AG10803 (cell line): Measurements from ENCODE around the gene INTS7.

Experiments
- DNase-seq: peaks from one replicate; pipeline ENCODE4 v3.0.0; 2010; ENCODE audit warnings: low read depth
- H3K4me3 ChIP-seq: 2 replicates; pipeline ENCODE4 v1.5.1; 2011; ENCODE audit warnings: mild to moderate bottlenecking, low read length, control low read depth
- TF ChIP-seq, protein P1 (sequence below): conservative IDR thresholded peaks from 2 replicates; pipeline ENCODE4 v1.5.1; 2011; ENCODE audit warnings: mild to moderate bottlenecking, low read length, control low read depth, inconsistent platforms

INTS7 gene

DNA sequence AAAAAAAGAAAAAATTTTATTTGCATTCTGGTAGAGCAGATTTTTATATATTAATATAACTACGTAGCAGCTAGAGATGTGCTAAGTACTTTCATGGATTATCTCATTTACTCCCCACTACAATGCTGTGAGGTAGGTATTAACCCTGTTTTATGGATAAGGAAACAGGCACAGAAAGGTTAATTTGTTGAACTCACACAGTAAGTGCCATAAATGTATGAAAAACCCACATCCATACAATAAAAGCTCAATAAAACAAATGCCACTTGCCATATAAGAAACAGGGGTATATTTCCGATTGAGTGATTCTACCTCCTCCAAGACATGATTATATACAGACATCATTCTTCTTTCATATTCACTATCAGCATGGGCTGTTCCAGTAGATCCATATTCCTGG lies 83.1 kb downstream of the INTS7 start:
- TF ChIP-seq, protein P1, sequence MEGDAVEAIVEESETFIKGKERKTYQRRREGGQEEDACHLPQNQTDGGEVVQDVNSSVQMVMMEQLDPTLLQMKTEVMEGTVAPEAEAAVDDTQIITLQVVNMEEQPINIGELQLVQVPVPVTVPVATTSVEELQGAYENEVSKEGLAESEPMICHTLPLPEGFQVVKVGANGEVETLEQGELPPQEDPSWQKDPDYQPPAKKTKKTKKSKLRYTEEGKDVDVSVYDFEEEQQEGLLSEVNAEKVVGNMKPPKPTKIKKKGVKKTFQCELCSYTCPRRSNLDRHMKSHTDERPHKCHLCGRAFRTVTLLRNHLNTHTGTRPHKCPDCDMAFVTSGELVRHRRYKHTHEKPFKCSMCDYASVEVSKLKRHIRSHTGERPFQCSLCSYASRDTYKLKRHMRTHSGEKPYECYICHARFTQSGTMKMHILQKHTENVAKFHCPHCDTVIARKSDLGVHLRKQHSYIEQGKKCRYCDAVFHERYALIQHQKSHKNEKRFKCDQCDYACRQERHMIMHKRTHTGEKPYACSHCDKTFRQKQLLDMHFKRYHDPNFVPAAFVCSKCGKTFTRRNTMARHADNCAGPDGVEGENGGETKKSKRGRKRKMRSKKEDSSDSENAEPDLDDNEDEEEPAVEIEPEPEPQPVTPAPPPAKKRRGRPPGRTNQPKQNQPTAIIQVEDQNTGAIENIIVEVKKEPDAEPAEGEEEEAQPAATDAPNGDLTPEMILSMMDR, result no peak
- H3K4me3 ChIP-seq, result no peak overlapping the region

DNA sequence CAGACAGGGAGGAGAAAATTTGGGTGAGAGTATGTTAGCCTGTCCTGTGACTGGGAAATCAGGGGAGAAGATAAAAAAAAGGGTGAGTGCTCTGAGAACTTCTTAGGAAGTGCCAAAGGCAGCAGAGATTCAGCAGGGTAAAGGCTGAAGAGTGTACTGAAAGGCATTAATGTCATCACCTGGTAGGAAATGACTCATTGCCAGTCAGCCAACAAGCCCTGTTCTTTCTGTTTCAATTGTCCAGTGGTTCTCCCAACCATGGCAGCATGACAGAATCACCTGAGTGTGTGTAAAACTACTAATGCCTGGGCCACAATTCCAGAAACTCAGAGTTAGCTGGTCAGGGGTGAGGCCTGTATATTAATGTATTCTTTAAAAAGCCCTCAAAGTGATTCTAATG lies 83.5 kb downstream of the INTS7 start:
- peak; percentile 25 for DNase-seq
- TF ChIP-seq, protein P1, result no peak
- no peak overlapping the region for H3K4me3 ChIP-seq

More for the DNA sequence above, 83.1 kb downstream of the INTS7 start:
- DNase-seq, result no peak

DNA sequence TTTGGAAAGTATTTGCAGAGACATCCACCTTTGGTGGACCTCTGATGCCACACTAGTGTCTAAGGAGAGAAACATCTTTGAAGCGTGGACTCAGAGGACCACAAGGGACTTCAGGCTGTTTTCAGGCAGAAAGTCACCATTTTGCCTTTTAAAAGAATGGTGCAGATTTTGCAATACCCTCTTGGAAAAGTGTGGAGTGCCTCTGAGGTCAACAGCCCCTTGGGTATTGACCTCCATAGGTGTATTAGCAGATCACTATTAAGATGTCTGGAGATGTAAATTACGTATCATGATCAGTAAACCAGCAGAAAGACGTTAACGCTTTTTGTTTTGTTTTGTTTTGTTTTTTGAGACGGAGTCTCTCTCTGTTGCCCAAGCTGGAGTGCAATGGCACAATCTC lies 87.0 kb downstream of the INTS7 start:
- H3K4me3 ChIP-seq, result no peak overlapping the region
- TF ChIP-seq, protein P1, result no peak
- DNase-seq, result no peak

DNA sequence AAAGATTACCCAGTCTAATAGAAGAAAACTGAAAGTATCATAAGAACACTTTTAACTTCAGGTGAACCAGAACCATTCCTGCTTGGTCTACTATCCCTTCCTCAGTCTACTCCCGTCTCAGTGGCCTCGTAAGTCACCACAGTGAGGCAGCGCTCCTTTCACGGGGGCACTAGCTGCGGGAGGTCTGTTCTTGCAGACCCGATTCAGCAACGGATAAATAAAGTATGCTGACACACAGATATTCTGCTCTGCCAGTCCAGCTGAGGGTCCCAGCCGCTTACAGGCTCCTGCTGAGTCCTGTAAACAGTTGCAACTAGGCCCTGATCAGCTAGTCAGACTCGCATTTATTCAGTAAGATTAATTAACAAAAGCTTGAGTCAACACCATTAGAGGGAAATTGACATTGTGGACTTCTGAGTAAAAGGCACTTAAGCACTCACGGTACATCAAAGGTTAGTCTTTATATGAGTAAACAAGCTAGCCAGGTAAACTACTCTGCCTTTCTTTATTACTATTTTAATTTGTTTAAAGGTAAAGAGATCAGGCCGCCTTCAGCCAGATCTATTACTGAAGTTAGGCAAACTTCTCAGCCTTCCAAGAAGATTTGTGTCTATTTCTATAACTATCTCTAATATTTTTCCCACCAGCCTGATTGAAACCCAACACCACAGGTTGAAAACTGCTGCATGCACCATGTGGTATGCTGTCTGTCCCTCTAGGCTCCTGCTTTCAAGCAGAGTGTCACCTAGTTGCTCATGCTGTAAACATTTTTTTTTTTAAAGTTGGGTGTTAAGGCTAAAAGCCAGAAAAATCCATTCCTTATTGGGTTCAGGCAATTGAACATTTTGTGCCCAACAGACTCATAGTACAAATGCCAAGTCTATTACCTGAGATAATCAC lies 87.7 kb downstream of the INTS7 start:
- TF ChIP-seq, protein P1, result no peak
- no peak overlapping the region for H3K4me3 ChIP-seq
- no peak for DNase-seq

DNA sequence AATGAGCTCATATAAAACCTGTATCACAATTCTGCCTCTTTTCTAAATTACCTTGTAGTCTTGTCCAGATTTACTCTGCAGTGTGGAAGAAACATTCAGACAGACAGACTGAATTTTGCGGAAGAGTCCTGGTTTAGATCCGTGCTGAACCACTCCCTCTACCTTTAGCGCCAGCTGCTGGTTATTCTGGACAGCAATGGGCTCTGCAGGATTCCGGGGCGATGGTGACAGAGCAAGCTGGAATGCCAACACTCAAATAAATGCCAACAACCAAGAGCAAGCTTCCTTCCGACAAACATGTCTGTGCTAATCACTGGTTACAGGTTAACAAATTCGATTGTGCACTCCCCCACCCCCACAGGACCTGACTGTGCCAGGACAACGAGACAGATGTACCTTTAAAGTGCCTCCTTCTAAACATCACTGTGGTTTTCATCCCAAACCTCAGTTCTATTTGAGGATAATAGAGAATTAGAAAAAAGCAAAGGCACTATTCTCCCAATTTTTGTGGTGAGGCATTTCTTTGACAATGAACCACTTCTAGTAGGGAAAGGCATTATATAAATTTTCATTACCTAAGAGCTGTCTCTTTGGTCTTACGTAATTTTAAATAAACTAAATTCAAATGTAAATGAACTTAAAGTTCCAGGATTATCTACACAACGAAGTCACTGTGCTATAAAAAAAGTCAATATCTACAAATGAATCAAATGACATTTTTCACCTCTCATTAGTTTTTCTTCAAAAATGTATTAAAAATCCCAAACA lies 90.4 kb downstream of the INTS7 start:
- peak; percentile 42 for DNase-seq
- TF ChIP-seq, protein P1, result peak; percentile 41
- H3K4me3 ChIP-seq, result no peak overlapping the region

DNA sequence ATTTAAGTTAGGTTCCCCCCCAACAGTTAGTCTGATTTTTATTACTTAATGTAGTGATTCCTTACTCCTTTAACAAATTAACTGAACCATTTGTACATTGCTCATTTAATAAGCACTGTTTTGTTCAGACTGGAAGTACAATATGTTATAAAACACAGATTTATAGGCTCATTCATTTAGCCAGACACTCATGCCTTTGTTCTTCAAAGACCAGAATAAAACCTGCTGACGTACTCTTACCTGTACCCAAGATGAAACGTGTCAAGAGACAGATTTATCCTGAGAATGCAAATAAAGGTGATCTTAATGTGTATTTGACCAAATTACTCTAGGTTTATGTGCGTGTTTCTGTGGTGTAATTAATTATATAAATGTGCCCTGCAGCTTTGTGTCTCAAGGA lies 92.8 kb downstream of the INTS7 start:
- TF ChIP-seq, protein P1, result no peak
- no peak overlapping the region for H3K4me3 ChIP-seq
- DNase-seq, result no peak
